ENCODE results near the gene CSTB. TPM values are rescaled to one million over a fixed set of nuclear protein-coding genes. Genes with fewer than 3 reads are reported as not detected.

The CSTB gene
- total RNA-seq, 1 donor from 2014 or later: 7.1 TPM

DNA sequence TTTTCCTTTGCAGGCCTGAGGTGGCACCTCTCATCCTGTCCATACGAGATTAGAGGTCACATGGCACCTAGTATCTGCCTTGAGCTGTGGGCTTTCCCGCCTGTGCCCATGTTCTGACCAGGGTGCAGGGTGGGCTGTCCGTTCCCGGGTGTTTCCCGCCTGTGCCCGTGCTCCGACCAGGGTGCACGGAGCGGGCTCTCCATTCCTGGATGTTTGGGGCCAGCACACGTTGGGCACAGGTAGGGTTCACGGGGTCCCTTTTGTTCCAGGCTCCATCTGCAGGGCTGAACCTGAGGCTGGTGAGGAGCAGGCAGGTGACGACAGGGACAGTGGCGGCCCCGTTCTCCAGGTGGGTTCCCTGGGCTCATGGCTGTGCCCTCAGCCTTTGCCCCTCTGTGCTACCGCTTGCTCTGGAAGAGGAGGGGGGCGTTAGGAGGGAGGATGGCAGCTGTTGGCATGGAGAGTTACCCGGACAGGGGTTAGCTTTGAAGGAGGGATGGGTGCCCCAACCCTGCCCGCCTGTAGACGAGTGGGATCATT lies 23.3 kb upstream of the CSTB start:
- Mint-ChIP-seq H3K9me3 (no peaks in the 10 kb centered on the region), H3K4me3 (no peak overlapping the region), H3K27me3 (ENCODE audit: insufficient read depth, low read depth) (peaks cover 3% of the 10 kb centered on the region), H3K36me3 (peaks cover 33% of the 10 kb centered on the region), H3K27ac (no peak overlapping the region), H3K4me1 (peaks cover 4% of the 10 kb centered on the region)
- Histone ChIP-seq H3F3A (ENCODE audit: low read depth) (no peaks in the 10 kb centered on the region), H3K4me3 (no peak overlapping the region), H3K36me3 (no peaks in the 10 kb centered on the region), H3K27me3 (no peaks in the 10 kb centered on the region), H4K20me1 (ENCODE audit: low read depth) (no peaks in the 10 kb centered on the region), H3K4me2 (no peak overlapping the region), H2AFZ (replicated peaks) (no peak overlapping the region), H3K27ac (no peak overlapping the region), H3K9me3 (ENCODE audit: low read depth) (no peaks in the 10 kb centered on the region), H3K79me2 (ENCODE audit: low read depth) (no peaks in the 10 kb centered on the region), H3K9ac (no peak overlapping the region), H3K4me1 (no peaks in the 10 kb centered on the region)
- no peak for TF ChIP-seq EZH2phosphoT487 (IDR thresholded peaks at IDR 0.05)
- no peak for TF ChIP-seq EZH2 (IDR thresholded peaks at IDR 0.05)
- TF ChIP-seq, protein P1, sequence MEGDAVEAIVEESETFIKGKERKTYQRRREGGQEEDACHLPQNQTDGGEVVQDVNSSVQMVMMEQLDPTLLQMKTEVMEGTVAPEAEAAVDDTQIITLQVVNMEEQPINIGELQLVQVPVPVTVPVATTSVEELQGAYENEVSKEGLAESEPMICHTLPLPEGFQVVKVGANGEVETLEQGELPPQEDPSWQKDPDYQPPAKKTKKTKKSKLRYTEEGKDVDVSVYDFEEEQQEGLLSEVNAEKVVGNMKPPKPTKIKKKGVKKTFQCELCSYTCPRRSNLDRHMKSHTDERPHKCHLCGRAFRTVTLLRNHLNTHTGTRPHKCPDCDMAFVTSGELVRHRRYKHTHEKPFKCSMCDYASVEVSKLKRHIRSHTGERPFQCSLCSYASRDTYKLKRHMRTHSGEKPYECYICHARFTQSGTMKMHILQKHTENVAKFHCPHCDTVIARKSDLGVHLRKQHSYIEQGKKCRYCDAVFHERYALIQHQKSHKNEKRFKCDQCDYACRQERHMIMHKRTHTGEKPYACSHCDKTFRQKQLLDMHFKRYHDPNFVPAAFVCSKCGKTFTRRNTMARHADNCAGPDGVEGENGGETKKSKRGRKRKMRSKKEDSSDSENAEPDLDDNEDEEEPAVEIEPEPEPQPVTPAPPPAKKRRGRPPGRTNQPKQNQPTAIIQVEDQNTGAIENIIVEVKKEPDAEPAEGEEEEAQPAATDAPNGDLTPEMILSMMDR (IDR thresholded peaks at IDR 0.05): no peak
- DNase-seq (ENCODE audit: low spot score): no peak

GRCh38 chr21:43797925-43798715 lies 22.0 kb upstream of the CSTB start:
- Mint-ChIP-seq H3K27ac (no peak overlapping the region), H3K27me3 (ENCODE audit: insufficient read depth, low read depth) (peaks cover 3% of the 10 kb centered on the region), H3K4me3 (no peak overlapping the region), H3K9me3 (no peaks in the 10 kb centered on the region), H3K4me1 (peaks cover 4% of the 10 kb centered on the region), H3K36me3 (peaks cover 36% of the 10 kb centered on the region)
- Histone ChIP-seq H3K4me3 (no peak overlapping the region), H3K4me2 (no peak overlapping the region), H3K36me3 (no peaks in the 10 kb centered on the region), H3F3A (ENCODE audit: low read depth) (no peaks in the 10 kb centered on the region), H3K9me3 (ENCODE audit: low read depth) (no peaks in the 10 kb centered on the region), H3K27ac (no peak overlapping the region), H3K79me2 (ENCODE audit: low read depth) (peaks cover 4% of the 10 kb centered on the region), H2AFZ (replicated peaks) (no peak overlapping the region), H3K9ac (no peak overlapping the region), H3K27me3 (no peaks in the 10 kb centered on the region), H4K20me1 (ENCODE audit: low read depth) (peaks cover 8% of the 10 kb centered on the region), H3K4me1 (no peaks in the 10 kb centered on the region)
- TF ChIP-seq, protein P1 (IDR thresholded peaks at IDR 0.05): no peak
- no peak for TF ChIP-seq EZH2phosphoT487 (IDR thresholded peaks at IDR 0.05)
- DNase-seq (ENCODE audit: low spot score): no peak

DNA sequence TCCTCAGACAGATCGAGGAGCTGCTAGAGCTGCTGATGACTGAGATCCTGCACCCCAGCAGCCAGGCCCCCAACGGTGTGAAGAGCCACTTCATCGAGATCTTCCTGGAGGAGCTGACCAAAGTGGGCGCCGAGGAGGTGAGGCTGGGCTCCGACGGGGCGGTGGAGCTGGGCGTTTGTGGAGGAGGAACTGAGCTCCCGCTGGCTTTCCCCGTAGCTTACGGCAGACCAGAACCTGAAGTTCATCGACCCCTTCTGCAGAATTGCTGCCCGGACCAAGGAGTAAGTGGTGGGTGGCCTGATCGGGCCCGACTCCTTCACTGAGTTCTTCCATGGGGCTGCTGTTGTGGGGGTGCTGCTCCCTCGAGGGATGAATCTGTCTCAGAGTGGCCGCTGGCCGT lies 21.3 kb upstream of the CSTB start:
- Mint-ChIP-seq H3K27me3 (ENCODE audit: insufficient read depth, low read depth) (peaks cover 3% of the 10 kb centered on the region), H3K9me3 (no peaks in the 10 kb centered on the region), H3K27ac (no peak overlapping the region), H3K36me3 (peaks cover 37% of the 10 kb centered on the region), H3K4me1 (peaks cover 4% of the 10 kb centered on the region), H3K4me3 (no peak overlapping the region)
- H3K9me3 ChIP-seq (ENCODE audit: low read depth): no peaks in the 10 kb centered on the region
- peaks cover 10% of the 10 kb centered on the region for H3K79me2 ChIP-seq (ENCODE audit: low read depth)
- H2AFZ ChIP-seq (replicated peaks): no peak overlapping the region
- H3K4me1 ChIP-seq: no peaks in the 10 kb centered on the region
- TF ChIP-seq EZH2 (IDR thresholded peaks at IDR 0.05) (no peak), EZH2phosphoT487 (IDR thresholded peaks at IDR 0.05) (no peak)
- TF ChIP-seq, protein P1 (IDR thresholded peaks at IDR 0.05): no peak
- no peak overlapping the region for H3K4me2 ChIP-seq
- H3F3A ChIP-seq (ENCODE audit: low read depth): no peaks in the 10 kb centered on the region
- H3K9ac ChIP-seq: no peak overlapping the region
- no peak overlapping the region for H3K4me3 ChIP-seq
- no peak overlapping the region for H3K27ac ChIP-seq
- no peaks in the 10 kb centered on the region for H3K27me3 ChIP-seq
- no peaks in the 10 kb centered on the region for H3K36me3 ChIP-seq
- DNase-seq (ENCODE audit: low spot score): no peak
- H4K20me1 ChIP-seq (ENCODE audit: low read depth): peaks cover 10% of the 10 kb centered on the region
